SKM-1 treated with dmso at 0.1 percent for 144 hours (cell line): Measurements from ENCODE around the gene CEP85L.

Experiments used
- DNase-seq: peaks from one replicate; lab custom pipeline; 2025; ENCODE audit not compliant: unreplicated experiment; lab: John Stamatoyannopoulos, UW

CEP85L gene

DNA sequence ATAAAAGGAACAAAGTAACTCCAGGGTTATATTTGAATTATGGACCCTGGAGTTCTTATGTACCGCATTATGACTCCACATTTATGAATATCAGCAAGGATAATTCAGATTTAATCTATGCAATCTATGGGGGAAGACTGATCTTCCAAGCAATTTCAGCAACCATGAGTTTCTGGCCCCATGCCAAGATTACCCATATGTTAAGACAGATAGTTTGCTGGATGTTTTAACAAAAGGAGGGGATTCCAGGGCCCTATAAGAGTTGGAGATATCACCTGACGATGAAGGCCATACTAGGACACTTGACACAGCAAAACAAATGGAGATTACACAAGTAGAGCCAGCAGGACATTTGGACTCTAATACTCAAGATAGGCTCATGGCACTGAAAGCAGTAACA is 149.2 kb downstream of the CEP85L start:
- no peak for DNase-seq

DNA sequence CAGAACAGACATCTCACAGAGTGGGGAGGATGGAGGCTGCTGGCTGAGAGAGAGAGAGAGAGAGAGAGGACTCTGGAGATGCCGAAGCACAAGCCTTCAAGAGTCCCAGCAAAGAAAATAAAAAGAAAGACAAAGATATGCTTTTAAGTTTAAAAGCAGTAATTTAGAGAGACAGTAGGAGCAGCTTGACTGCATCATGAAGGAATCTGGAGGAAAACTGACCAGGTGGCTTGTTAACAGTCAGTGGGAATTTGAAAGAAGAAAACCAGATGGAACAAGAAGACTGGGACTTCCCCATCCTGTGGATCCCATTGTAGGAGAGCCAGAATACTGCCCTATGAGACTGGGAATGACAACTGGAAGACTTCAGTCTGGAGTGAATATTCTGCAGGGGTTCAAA is 149.6 kb downstream of the CEP85L start:
- no peak for DNase-seq

DNA sequence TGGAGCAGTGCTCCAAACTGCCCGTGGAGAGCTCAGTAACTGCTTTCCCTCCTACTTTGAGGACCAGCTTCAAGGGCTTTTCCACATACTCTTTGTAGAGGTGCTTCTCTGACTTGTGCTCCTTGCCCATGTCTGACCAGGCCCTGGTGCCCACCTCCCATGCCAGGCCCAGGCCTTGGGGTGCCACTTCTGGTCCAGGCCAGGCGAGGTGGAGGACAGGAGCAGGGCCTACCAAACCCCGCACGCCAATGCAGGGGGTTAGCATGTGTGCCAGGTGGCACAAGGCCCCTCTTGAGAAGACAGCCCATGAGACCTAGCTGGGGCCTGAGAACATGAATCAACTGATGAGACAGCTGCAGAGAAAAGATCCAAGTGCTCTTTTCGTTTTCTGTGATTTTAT is 150.3 kb downstream of the CEP85L start:
- no peak for DNase-seq

DNA sequence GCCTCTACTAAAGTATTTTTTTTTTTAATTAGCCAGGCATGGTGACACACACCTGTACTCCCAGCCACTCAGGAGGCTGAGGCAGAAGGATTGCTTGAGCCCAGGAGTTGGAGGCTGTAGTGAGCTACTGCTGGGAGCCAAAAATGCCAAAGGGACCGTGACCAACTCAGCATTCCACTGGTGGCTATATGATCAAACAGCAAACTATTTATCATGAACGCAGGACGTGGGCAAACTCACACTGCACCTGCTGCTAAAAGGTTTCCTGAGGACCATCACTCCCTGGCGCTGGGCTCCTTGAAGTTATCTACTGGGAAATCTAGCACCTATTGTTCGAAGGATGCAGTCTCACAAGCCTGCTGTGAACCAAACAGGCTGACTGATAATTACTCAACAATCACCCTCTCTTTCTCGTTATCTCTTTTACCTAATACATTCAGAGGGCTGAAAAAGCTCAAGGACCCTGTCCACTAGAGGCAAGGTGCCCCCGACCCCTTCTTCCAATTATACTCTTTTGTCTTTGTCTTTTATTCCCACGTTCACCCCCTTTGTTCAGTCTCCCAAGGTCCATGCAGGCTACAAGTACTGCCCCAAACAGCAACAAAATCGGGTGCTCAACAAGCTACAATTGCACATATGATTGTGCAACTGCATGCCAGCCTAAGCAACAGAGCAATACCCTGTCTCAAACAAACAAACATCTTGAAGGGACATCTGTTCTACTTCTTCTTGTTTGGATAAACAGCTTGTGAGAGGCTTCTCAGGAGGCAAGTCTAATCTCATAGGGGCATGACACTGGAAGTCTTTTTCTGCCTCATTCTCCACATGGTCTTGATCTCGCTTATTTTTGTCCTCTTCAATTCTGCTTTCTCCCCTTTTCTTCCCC is 151.0 kb downstream of the CEP85L start:
- no peak for DNase-seq

DNA sequence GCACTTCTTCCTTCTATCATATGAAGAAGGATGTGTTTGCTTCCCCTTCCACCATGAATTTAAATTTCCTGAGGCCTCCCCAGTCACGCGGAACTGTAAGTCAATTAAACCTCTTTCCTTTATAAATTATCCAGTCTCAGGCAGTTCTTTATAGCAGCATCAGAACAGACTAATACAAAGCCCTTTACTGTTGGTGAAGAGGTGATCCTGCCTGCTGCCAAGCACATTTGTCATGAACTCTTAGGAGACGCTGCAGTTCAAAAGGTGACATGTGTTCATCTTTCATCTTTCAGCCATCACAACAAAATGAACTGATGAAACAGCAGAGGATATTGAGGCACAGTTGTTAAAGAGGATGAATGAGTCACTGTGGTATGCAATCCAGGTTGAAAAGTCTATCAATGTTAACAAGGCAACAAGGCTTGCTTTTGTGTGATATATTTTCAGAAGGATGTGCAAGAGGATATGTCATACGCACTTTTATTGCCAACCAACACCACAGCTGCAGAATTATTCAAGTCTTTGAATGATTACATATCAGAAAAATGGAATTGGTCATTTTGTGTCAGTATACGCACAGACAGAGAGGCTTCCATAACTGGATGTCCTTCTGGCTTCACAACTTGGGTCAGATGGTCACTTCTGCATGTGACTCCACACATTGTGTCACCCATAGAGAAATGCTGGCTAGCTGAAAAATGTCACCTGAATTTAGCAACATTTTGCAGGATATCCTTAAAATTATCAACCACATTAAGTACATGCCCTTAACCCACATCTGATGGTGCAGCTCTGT is 155.7 kb downstream of the CEP85L start:
- no peak for DNase-seq

DNA sequence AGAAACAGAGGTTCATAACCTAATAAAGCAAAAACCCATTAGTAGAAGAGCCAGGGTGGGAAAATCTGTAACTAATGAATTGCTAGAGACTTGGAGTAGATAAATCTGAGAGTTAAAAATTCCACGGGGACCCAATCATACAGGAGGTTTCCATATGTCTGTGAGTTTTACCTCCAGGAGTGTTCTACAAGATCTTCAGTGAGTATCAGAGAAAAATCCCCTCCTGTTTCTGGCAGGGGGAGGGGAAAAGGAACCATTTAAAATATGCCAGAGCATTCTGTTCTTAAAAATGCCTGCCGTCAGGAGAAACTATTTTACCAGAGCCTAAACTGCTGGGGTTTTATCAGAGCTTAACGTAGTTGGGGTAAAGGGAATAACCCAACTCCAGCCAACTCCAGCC is 157.3 kb downstream of the CEP85L start:
- no peak for DNase-seq

DNA sequence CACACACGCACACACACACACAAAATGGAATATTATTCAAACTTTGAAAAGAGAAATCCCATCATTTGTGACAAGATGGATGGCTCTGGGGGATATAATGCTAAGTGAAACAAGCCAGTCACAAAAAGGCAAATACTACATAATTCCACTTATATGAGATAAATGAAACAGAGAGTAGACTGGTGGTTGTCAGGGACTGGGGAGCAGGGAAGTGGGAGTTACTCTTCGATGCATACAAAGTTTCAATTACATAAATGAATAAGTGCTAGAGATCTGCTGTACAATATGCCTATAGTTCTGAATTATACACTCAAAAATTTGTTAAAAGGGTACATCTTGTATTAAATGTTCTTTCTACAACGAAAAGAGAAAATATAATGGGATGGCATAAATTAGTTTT is 161.4 kb downstream of the CEP85L start:
- DNase-seq, result no peak

DNA sequence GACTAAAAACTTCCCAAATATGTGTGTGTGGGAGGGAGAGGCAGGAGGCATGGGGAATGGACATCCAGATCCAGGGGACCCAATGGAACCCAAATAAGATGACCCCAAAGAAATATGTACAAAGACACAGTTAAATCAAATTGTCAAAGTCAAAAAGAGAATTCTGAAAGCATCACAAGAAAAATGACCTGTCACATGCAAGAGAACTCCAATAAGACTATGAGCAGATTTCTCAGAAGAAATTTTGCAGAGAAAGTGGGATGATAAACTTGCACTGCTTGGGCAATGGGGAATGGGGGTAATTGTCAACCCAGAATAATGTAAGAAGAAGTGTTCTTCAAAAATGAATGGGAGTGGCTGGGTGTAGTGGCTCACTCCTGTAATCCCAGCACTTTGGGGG is 162.8 kb downstream of the CEP85L start:
- DNase-seq, result no peak

DNA sequence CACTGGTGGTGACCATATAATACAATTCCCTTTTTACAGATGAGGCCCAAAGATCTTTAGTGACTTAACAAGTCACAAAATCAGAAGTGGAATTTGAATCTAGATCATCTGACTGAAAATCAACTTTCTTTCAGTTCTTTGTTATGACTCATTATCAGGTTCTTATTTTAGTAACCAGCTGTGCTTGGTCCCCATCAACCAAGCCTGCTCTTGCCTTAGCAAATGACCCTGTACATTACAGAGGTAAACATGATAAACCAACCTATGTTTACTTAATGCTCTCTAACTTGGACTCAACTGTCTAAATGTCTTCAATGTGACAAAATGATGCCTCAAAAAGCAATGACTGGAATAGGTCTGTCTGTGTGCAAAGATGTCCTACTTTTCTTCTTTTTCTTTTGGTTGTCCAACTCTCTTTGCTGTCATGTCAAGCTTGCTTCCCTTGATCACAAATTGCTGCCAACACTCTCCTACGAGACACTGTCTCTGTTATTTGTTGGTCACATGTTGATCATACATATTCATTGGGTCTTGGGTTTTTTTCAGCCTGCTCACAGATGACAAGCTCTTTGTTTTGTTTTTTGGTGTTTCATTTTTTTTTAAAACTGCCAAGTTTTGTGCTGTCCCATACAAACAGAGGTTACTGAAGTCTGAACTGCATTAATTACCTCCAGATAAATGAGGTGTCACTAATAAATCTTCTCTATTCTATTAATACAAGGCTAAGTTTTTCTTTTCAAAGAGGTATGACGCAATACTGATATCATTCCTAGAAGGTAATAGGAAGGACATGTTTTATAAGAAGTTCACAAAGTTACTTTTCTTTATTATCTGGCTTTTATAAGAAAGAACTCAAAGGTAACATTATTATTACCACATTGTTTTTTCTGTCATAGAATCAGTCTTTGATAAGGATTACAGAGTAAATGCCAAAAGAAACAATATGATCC is 165.5 kb downstream of the CEP85L start:
- no peak for DNase-seq

DNA sequence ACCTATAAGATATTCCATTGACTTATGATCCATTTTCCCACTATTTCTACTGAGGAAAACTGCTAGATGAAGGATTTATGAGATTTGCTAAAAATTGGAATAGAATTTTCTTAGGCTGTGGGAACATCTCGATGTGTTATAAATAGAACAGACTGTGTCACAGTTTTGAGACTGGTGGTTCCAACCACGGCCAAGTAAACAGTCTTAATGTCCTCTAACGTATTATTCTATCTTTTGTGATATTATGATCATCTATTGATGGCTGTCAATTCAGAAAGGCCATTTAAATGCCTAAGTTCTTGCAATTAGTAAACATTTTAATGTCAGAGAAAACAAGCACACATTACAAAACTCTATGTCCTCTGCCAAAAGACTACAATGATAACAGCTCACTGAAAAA is 174.8 kb downstream of the CEP85L start:
- no peak for DNase-seq

DNA sequence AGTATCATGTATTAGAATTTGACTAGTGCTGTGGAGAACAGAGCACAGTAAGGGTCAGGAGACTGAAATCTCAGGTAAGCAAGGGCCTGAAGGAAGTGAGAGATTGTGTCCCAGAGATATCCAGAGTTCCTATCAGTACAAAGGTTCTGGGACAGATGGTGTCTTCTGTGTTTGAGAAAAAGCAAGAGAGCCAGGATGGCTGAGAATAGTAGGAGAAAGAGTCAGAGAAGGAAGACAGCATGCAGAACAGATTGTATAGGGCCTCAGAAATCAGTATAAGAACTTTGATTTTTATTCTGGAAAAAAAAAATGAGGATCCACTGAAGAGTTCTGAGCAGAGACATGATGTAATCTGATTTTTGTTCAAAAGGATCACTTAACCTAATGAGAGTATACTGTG is 178.1 kb downstream of the CEP85L start:
- no peak for DNase-seq

DNA sequence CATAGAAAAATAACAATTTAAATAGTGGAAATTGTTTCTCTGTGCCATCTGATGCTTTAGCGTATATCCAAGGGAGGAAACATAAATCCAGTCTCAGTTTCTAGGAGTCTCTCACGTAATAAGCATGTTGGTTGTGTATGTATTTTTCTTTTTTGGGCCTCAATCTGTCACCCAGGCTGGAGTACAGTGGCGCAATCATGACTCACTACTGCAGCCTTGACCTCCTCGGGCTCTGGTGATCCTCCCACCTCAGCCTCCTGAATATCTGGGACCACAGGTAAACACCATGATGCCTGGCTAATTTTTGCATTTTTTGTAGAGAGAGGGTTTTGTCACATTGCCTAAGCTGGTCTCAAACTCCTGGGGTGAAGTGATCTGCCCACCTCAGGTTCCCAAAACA is 181.9 kb downstream of the CEP85L start:
- no peak for DNase-seq

DNA sequence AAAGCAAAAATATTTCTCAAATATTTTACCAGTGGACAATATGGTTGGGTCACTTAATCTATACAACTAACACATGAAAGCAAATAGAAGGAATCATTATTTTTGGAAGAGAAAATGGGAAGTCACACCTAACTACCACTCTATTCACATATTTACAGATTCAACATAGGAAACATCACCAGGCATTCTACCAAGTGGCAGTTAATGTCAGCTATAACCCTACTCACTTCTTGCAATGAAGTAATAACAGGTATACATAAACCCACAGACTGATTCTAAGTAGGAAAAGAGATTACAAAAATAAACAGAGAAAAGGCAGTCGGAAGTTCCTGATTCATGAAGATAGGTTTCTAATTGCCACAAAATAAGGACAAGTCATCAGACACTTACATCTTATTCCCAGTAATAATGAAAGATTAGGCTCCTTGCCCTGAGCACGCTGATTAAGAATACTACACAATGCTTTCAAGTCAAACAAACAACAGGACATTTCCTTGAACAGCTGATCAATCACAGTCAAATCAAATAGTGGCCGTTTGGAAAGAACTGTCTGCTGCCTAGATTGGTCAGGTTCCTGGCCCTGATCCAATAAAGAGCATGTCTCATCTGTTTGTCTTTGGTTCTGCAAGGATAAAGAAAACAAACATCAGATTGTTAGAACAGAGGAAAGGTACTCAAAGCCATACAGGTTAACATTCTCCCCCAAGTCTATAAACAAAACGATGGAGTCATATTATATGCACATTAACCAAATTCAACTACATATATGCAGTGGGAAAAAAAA is 182.5 kb downstream of the CEP85L start:
- no peak for DNase-seq

DNA sequence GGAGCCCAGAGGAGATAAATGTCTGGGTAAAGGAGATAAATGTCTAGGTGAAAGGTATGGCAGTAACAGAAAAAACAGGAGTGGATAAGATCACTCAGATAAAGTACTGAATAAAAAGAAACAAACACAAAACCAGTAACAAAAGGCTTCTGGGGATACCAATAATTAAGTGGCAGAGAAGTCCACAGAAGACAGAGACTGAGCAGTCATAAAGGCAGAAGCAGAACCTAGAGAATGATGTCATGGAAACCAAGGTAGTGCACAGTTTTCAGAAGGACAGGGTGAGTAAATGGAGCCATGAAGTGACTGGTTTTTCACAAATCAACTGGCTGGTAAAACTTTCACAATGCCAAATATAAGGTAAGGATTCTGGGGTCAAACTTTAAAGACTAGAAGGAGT is 184.2 kb downstream of the CEP85L start:
- DNase-seq, result no peak

DNA sequence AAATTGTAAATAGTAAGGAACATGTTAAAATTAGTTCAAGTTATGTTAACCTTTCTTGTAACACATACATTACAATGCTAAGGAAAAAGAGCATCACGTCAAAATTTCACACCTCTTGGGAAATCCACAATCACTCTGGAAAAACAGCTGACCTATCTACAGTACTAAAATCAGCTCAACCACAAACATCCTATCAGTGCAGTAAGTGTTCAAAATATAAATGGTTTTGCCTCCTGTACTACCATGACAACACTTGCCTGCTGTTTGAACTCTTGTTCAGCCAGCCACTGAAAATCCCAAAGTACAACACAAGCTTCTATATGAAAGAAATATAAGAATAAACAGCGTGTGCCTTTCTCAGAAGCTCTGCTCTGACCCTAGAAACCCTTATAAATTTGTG is 186.8 kb downstream of the CEP85L start:
- DNase-seq, result no peak

DNA sequence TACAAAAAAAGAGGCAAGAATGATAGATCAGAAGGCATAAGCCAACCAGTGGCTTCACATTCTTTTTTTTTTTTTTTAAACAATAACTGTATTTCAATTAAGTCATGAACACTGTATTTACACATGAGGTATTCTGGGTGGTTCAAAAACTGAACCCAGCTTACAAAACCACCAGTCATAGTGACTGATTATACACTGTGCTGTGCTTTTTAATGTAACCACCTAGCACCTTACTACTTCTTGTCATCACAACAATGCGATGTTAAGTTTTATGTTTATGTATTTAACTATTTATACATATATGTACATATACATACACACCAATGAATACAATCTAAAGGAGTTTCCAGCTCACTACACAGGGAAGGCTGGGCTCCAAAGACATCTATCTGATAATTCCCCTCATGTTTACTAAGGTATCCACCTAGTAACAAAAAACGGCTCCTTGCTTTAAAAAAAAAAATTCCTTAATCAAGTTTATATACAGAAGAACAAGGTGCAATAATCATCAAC is 190.4 kb downstream of the CEP85L start:
- no peak for DNase-seq

DNA sequence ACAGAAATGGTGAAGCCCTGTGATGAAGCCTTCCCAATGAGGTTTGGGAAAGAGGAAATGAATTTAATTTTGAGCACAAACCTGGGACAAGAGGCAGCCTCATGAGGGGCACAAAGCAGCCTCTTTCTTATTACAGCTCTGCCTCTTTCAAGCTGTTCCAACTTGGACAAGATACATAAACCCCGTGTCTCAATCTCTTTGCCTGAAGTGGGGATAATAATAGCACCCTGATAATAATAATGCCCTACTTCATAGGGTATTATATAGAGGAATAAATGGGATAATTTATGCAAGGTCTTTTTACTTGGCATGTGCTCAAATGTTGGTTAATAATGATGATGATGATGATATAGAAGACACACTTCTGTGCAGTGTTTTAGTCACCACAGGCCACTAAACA is 194.4 kb downstream of the CEP85L start:
- no peak for DNase-seq

DNA sequence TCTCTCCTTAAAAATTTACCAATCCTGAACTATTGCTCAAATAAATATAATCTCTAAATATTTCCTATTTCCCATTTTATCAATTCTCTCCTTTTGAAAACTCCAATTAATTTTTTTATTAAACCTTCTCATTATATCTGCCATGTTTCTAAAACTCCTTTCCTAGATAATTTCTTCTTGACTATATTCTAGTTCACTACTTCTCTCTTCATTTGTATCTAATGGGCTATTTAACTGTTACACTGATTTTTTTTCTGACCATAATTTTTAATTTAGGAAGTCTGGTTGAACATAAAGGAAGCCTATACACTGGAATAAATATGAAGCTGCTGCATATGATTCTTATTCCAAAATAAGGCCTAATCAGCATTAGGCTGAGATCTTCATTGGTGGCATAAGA is 199.6 kb downstream of the CEP85L start:
- DNase-seq, result no peak

DNA sequence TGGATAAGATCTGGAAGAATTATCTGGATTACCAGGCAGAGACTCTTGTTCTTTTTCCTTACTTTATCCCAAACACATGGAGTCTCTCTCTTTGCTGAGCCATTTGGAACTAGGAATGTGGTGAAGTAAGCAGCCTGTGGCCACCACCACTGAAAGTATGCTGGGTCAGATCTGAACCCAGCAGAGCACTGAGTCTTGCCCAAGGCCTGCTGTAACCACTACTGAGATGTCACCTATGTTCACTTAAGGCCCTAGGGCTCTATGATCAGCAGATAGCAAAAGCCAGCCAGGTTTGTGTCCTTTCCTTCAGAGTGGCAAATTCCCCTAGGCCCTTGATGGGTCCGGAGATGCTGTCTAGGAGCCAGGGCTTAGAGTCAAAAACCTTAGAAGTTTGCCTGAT is 206.6 kb downstream of the CEP85L start:
- DNase-seq, result no peak

DNA sequence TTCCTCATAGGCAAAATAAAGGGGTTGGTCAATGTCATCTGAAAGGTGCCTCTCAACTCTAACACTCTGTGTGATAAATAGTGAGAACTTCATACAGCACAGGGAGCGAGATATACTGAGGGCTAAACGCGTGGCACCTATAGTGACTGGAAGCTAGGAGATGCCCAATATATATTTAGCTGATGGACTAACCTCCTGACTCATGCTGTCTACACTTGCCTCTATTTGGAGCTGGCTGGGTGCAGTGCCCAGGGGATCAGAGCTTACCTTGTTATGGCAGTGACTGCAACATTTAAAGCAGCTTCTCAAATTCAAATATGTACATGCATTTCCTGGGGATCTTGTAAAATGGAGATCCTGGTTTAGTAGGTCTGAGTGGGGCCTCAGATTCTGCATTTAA is 214.9 kb downstream of the CEP85L start:
- DNase-seq, result no peak
